WTC11 (cell line): Measurements from ENCODE around the gene JAZF1. TPM values are rescaled to one million over a fixed set of nuclear protein-coding genes. Genes with fewer than 3 reads are reported as not detected.

Experiments used
- ATAC-seq: fragments of 200-7000 bp; cut with Tn5 transposase; 2 replicates; pipeline ENCODE4 v1.10.0; 2021; ENCODE audit warnings: mild to moderate bottlenecking, moderate library complexity
- CTCF ChIA-PET: fragments of 300-600 bp; sonication (Branson Sonifier 250); formaldehyde crosslinking; loops from one replicate; lab custom pipeline; 2021; ENCODE audit warnings: antibody characterized with exemption; lab: Charles Lee
- POLR2A ChIA-PET: fragments of 350-600 bp; sonication (Branson Sonifier 250); formaldehyde crosslinking; loops from one replicate; lab custom pipeline; 2021; ENCODE audit warnings: antibody characterized with exemption; lab: Charles Lee
- DNase-seq: peaks from one replicate; pipeline ENCODE4 v3.0.0; 2021; ENCODE audit warnings: low spot score
- H3K27ac Mint-ChIP-seq: 2 replicates; pipeline ENCODE4 v1.8.0; 2021; ENCODE audit warnings: mixed read lengths
- H3K27me3 Mint-ChIP-seq: 2 replicates; pipeline ENCODE4 v1.8.0; 2021; ENCODE audit warnings: low read depth, mild to moderate bottlenecking, moderate library complexity, mixed read lengths
- H3K36me3 Mint-ChIP-seq: 2 replicates; pipeline ENCODE4 v1.8.0; 2021; ENCODE audit warnings: mixed read lengths
- H3K4me1 Mint-ChIP-seq: 2 replicates; pipeline ENCODE4 v1.8.0; 2022; ENCODE audit warnings: mixed read lengths
- H3K4me3 Mint-ChIP-seq: 2 replicates; pipeline ENCODE4 v1.8.0; 2021; ENCODE audit warnings: mild to moderate bottlenecking, moderate library complexity, mixed read lengths
- H3K9me3 Mint-ChIP-seq: 2 replicates; pipeline ENCODE4 v1.8.0; 2021; ENCODE audit warnings: mixed read lengths
- AR ChIP-seq: fragments of 250-450 bp; sonication (Bioruptor Pico); IDR thresholded peaks from 2 replicates; pipeline ENCODE4 v1.9.0; 2021; ENCODE audit warnings: mild to moderate bottlenecking
- ATF6 ChIP-seq: sonication (generic); formaldehyde crosslinking; IDR thresholded peaks from 2 replicates; pipeline ENCODE4 v1.8.1; 2023; ENCODE audit warnings: mild to moderate bottlenecking, missing genetic modification reagents
- CBFB ChIP-seq: sonication (generic); formaldehyde crosslinking; IDR thresholded peaks from 2 replicates; pipeline ENCODE4 v1.8.1; 2022; ENCODE audit warnings: mild to moderate bottlenecking, low read depth, missing genetic modification reagents
- CREB1 ChIP-seq: sonication (generic); formaldehyde crosslinking; IDR thresholded peaks from 2 replicates; pipeline ENCODE4 v1.8.0; 2023; ENCODE audit warnings: mild to moderate bottlenecking, missing genetic modification reagents
- CTCF ChIP-seq: fragments of 200-600 bp; IDR thresholded peaks from 2 replicates; pipeline ENCODE4 v1.8.0; 2022; ENCODE audit warnings: antibody characterized with exemption
- ESRRA ChIP-seq: sonication (generic); formaldehyde crosslinking; IDR thresholded peaks from 2 replicates; pipeline ENCODE4 v1.8.1; 2022; ENCODE audit warnings: mild to moderate bottlenecking, missing genetic modification reagents, borderline replicate concordance
- FOXP1 ChIP-seq: sonication (generic); formaldehyde crosslinking; IDR thresholded peaks from 2 replicates; pipeline ENCODE4 v1.8.0; 2022; ENCODE audit warnings: missing genetic modification reagents, mild to moderate bottlenecking, moderate library complexity, borderline replicate concordance
- GRHL2 ChIP-seq: fragments of 250-450 bp; sonication (Bioruptor Pico); IDR thresholded peaks from 2 replicates; pipeline ENCODE4 v1.8.0; 2022; ENCODE audit warnings: mild to moderate bottlenecking, moderate library complexity; ENCODE audit not compliant: insufficient replicate concordance, severe bottlenecking
- GTF2I ChIP-seq: fragments of 250-450 bp; sonication (Bioruptor Pico); conservative IDR thresholded peaks from 2 replicates; pipeline ENCODE4 v1.4.0; 2021; ENCODE audit warnings: mild to moderate bottlenecking
- IRF2 ChIP-seq: sonication (generic); formaldehyde crosslinking; IDR thresholded peaks from 2 replicates; pipeline ENCODE4 v1.8.0; 2022; ENCODE audit warnings: low read depth, missing genetic modification reagents, borderline replicate concordance
- JUN ChIP-seq: sonication (generic); formaldehyde crosslinking; IDR thresholded peaks from 2 replicates; pipeline ENCODE4 v1.8.0; 2023; ENCODE audit warnings: mild to moderate bottlenecking, missing genetic modification reagents
- PRRX2 ChIP-seq: fragments of 250-450 bp; sonication (Bioruptor Pico); IDR thresholded peaks from 2 replicates; pipeline ENCODE4 v1.8.0; 2021; ENCODE audit warnings: mild to moderate bottlenecking
- ZNF121 ChIP-seq: sonication (generic); formaldehyde crosslinking; IDR thresholded peaks from 2 replicates; pipeline ENCODE4 v1.8.0; 2023; ENCODE audit warnings: missing genetic modification reagents
- ZNF138 ChIP-seq: sonication (generic); formaldehyde crosslinking; conservative IDR thresholded peaks from 2 replicates; pipeline ENCODE4 v1.8.1; 2022; ENCODE audit warnings: mild to moderate bottlenecking, moderate library complexity, missing genetic modification reagents
- ZNF423 ChIP-seq: fragments of 250-450 bp; sonication (Bioruptor Pico); IDR thresholded peaks from 2 replicates; pipeline ENCODE4 v2.1.2; 2022; ENCODE audit warnings: mild to moderate bottlenecking, moderate library complexity
- total RNA-seq: library from RNA; stranded (reverse); gene quantifications from 3 replicates; pipeline ENCODE4 v1.2.3, GENCODE V29; 2021
- TF ChIP-seq, protein P1 (sequence below): sonication (generic); formaldehyde crosslinking; IDR thresholded peaks from 2 replicates; pipeline ENCODE4 v1.8.0; 2023; ENCODE audit warnings: mild to moderate bottlenecking, missing genetic modification reagents
- TF ChIP-seq, protein P2 (sequence below): sonication (generic); formaldehyde crosslinking; IDR thresholded peaks from 2 replicates; pipeline ENCODE4 v1.8.1; 2023; ENCODE audit warnings: mild to moderate bottlenecking, missing genetic modification reagents, borderline replicate concordance
- TF ChIP-seq, protein P3 (sequence below): sonication (generic); formaldehyde crosslinking; IDR thresholded peaks from 2 replicates; pipeline ENCODE4 v1.8.1; 2023; ENCODE audit warnings: mild to moderate bottlenecking, missing genetic modification reagents, moderate library complexity
- TF ChIP-seq, protein P4 (sequence below): sonication (generic); formaldehyde crosslinking; conservative IDR thresholded peaks from 2 replicates; pipeline ENCODE4 v1.8.1; 2023; ENCODE audit warnings: mild to moderate bottlenecking, low read depth, missing genetic modification reagents, moderate library complexity

The JAZF1 gene
- total RNA-seq, 1 experiment from 2014 or later: 19.0 TPM

GRCh38 chr7:28224675-28225074, 44.1 kb upstream of the JAZF1 start:
- peaks cover 10% of the 10 kb centered on the region for H3K9me3 Mint-ChIP-seq
- TF ChIP-seq AR (CRISPR knock-in tag) (no peak), ZNF138 (CRISPR knock-in tag) (no peak), CREB1 (CRISPR knock-in tag) (no peak), IRF2 (CRISPR knock-in tag) (no peak), ZNF121 (CRISPR knock-in tag) (no peak), CBFB (CRISPR knock-in tag) (no peak), GTF2I (CRISPR knock-in tag) (no peak), PRRX2 (CRISPR knock-in tag) (no peak), GRHL2 (CRISPR knock-in tag) (no peak), ZNF423 (CRISPR knock-in tag) (no peak), FOXP1 (CRISPR knock-in tag) (no peak), JUN (CRISPR knock-in tag) (no peak), CTCF (no peak), ESRRA (CRISPR knock-in tag) (no peak), ATF6 (CRISPR knock-in tag) (no peak)
- TF ChIP-seq, protein P1, sequence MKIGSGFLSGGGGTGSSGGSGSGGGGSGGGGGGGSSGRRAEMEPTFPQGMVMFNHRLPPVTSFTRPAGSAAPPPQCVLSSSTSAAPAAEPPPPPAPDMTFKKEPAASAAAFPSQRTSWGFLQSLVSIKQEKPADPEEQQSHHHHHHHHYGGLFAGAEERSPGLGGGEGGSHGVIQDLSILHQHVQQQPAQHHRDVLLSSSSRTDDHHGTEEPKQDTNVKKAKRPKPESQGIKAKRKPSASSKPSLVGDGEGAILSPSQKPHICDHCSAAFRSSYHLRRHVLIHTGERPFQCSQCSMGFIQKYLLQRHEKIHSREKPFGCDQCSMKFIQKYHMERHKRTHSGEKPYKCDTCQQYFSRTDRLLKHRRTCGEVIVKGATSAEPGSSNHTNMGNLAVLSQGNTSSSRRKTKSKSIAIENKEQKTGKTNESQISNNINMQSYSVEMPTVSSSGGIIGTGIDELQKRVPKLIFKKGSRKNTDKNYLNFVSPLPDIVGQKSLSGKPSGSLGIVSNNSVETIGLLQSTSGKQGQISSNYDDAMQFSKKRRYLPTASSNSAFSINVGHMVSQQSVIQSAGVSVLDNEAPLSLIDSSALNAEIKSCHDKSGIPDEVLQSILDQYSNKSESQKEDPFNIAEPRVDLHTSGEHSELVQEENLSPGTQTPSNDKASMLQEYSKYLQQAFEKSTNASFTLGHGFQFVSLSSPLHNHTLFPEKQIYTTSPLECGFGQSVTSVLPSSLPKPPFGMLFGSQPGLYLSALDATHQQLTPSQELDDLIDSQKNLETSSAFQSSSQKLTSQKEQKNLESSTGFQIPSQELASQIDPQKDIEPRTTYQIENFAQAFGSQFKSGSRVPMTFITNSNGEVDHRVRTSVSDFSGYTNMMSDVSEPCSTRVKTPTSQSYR: no peak
- TF ChIP-seq, protein P2, sequence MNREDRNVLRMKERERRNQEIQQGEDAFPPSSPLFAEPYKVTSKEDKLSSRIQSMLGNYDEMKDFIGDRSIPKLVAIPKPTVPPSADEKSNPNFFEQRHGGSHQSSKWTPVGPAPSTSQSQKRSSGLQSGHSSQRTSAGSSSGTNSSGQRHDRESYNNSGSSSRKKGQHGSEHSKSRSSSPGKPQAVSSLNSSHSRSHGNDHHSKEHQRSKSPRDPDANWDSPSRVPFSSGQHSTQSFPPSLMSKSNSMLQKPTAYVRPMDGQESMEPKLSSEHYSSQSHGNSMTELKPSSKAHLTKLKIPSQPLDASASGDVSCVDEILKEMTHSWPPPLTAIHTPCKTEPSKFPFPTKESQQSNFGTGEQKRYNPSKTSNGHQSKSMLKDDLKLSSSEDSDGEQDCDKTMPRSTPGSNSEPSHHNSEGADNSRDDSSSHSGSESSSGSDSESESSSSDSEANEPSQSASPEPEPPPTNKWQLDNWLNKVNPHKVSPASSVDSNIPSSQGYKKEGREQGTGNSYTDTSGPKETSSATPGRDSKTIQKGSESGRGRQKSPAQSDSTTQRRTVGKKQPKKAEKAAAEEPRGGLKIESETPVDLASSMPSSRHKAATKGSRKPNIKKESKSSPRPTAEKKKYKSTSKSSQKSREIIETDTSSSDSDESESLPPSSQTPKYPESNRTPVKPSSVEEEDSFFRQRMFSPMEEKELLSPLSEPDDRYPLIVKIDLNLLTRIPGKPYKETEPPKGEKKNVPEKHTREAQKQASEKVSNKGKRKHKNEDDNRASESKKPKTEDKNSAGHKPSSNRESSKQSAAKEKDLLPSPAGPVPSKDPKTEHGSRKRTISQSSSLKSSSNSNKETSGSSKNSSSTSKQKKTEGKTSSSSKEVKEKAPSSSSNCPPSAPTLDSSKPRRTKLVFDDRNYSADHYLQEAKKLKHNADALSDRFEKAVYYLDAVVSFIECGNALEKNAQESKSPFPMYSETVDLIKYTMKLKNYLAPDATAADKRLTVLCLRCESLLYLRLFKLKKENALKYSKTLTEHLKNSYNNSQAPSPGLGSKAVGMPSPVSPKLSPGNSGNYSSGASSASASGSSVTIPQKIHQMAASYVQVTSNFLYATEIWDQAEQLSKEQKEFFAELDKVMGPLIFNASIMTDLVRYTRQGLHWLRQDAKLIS (CRISPR knock-in tag): no peak
- TF ChIP-seq, protein P3, sequence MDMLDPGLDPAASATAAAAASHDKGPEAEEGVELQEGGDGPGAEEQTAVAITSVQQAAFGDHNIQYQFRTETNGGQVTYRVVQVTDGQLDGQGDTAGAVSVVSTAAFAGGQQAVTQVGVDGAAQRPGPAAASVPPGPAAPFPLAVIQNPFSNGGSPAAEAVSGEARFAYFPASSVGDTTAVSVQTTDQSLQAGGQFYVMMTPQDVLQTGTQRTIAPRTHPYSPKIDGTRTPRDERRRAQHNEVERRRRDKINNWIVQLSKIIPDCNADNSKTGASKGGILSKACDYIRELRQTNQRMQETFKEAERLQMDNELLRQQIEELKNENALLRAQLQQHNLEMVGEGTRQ (CRISPR knock-in tag): no peak
- TF ChIP-seq, protein P4, sequence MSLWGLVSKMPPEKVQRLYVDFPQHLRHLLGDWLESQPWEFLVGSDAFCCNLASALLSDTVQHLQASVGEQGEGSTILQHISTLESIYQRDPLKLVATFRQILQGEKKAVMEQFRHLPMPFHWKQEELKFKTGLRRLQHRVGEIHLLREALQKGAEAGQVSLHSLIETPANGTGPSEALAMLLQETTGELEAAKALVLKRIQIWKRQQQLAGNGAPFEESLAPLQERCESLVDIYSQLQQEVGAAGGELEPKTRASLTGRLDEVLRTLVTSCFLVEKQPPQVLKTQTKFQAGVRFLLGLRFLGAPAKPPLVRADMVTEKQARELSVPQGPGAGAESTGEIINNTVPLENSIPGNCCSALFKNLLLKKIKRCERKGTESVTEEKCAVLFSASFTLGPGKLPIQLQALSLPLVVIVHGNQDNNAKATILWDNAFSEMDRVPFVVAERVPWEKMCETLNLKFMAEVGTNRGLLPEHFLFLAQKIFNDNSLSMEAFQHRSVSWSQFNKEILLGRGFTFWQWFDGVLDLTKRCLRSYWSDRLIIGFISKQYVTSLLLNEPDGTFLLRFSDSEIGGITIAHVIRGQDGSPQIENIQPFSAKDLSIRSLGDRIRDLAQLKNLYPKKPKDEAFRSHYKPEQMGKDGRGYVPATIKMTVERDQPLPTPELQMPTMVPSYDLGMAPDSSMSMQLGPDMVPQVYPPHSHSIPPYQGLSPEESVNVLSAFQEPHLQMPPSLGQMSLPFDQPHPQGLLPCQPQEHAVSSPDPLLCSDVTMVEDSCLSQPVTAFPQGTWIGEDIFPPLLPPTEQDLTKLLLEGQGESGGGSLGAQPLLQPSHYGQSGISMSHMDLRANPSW: no peak
- peaks cover 3% of the 10 kb centered on the region for H3K36me3 Mint-ChIP-seq
- DNase-seq: no peak
- CTCF ChIA-PET: interaction anchor here (1.0 kb wide), 1 partner anchor 19 kb away, joined by 3 read pairs; no protein-coding TSS in a partner anchor
- peak; percentile 48; the same call in 1 of the 2 replicates for ATAC-seq
- no peak overlapping the region for H3K27ac Mint-ChIP-seq
- H3K4me1 Mint-ChIP-seq: peaks cover 30% of the 10 kb centered on the region
- H3K4me3 Mint-ChIP-seq: no peak overlapping the region
- POLR2A ChIA-PET: no interaction called here
- no peaks in the 10 kb centered on the region for H3K27me3 Mint-ChIP-seq
